HG03196 (cell line): ENCODE data around the gene ABCE1.
"Not testable (repeated sequence)": the region's sequence is repeated elsewhere in the genome, so short reads cannot be mapped to it uniquely, and the experiment has no call there.

Experiments used
- ATAC-seq: cut with Tn5 transposase; IDR thresholded peaks from one replicate; pipeline ENCODE4 v1.9.1; 2021; ENCODE audit not compliant: unreplicated experiment

Gene ABCE1

GRCh38 chr4:145101091-145101490 is 3.0 kb downstream of the ABCE1 start:
- no peak for ATAC-seq

GRCh38 chr4:145102619-145103018 is 4.5 kb downstream of the ABCE1 start:
- no peak for ATAC-seq

GRCh38 chr4:145103496-145103895 is 5.4 kb downstream of the ABCE1 start:
- ATAC-seq = no peak

GRCh38 chr4:145107126-145107525 is 9.0 kb downstream of the ABCE1 start:
- ATAC-seq = no peak

GRCh38 chr4:145108128-145108527 is 10.0 kb downstream of the ABCE1 start:
- ATAC-seq = no peak

- ATAC-seq = no peak
These were observed 27.3 kb downstream of the ABCE1 start for GRCh38 chr4:145125396-145125795.

- ATAC-seq = no peak
These were observed 32.0 kb downstream of the ABCE1 start for GRCh38 chr4:145130130-145130529.

- no peak for ATAC-seq
These were observed 32.8 kb downstream of the ABCE1 start for GRCh38 chr4:145130788-145131399.

GRCh38 chr4:145131848-145132247 is 33.7 kb downstream of the ABCE1 start:
- no peak for ATAC-seq

- ATAC-seq = peak; percentile 69
These were observed 34.5 kb downstream of the ABCE1 start for GRCh38 chr4:145132511-145133098.

GRCh38 chr4:145136219-145136618 is 38.1 kb downstream of the ABCE1 start:
- not testable (repeated sequence) for ATAC-seq

- no peak for ATAC-seq
These were observed 50.9 kb downstream of the ABCE1 start for GRCh38 chr4:145148980-145149379.

GRCh38 chr4:145153181-145153903 is 55.2 kb downstream of the ABCE1 start:
- ATAC-seq = no peak

- no peak for ATAC-seq
These were observed 55.8 kb downstream of the ABCE1 start for GRCh38 chr4:145153904-145154298.

- peak; percentile 69 for ATAC-seq
These were observed 56.5 kb downstream of the ABCE1 start for GRCh38 chr4:145154573-145154972.

GRCh38 chr4:145155268-145155870 is 57.3 kb downstream of the ABCE1 start:
- ATAC-seq = no peak

GRCh38 chr4:145156986-145157385 is 58.9 kb downstream of the ABCE1 start:
- ATAC-seq = no peak

- no peak for ATAC-seq
These were observed 63.4 kb downstream of the ABCE1 start for GRCh38 chr4:145161549-145161948.

- ATAC-seq = no peak
These were observed 69.8 kb downstream of the ABCE1 start for GRCh38 chr4:145167887-145168286.

GRCh38 chr4:145168581-145169187 is 70.6 kb downstream of the ABCE1 start:
- no peak for ATAC-seq

- ATAC-seq = no peak
These were observed 72.1 kb downstream of the ABCE1 start for GRCh38 chr4:145170223-145170622.

- ATAC-seq = no peak
These were observed 73.8 kb downstream of the ABCE1 start for GRCh38 chr4:145171911-145172310.
